ENCODE results near the gene ZNF789.

ZNF789 gene

DNA sequence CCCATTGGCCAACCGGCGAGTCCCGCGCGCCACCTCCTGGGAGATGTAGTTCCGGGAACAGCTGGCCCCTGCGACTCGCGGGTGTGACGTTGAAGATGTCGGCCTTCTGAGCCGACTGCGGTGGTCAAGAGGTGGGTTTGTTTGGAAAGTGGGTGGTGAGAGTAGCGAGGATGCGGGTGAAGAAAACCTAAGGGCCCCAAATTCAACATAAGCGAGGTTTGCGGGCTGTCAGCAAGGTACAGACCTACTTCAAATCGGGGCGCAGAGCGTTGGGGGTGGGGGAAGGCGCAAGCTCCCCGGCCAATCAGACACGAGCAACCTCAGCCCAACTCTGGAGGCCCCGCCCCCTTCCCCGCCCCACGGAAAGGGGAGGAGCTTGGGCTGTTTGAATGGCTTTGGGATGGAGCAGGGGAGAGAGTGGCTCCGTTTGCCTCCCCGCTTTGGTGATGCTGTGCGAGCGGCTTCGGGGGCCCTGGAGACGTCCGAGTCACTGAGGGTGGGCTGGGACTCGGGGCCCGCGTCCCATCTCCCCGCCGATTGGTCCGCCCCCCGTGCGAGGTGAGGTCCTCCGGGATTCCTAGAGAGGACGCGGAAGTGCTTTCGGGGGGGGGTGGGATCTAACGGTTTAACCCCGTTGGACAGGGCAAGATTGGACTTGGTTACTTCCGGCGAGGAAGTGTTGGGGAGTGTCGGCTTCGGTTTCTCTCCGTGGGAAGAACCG, 32.1 kb downstream of the ZNF789 start, which contains the start of gene ZKSCAN5:
Gene ZKSCAN5, plus strand, starts transcription at position 60 of the 721 bp plus-strand sequence. CDS start 1,383 bp downstream, outside the sequence.
- peak; percentile 89 for DNase-seq (ENCODE audit: low spot score)

DNA sequence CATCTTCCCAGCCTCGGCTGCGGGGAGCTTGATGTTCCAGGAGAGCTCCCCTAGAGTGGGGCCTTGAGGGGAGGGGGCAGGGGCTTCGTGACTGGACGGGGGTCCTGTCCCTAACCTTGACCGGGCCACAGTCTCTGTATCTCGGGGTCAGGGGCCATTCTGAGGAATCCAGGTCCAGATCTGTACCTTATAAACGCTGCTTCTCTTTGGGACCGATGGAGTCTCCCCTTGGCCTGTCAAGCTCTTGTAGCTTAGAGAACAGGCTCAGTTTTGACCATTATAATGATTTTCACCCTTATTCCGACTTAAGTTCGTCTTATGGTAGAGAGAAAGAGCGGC, 32.6 kb downstream of the ZNF789 start:
- DNase-seq (ENCODE audit: low spot score), result no peak

DNA sequence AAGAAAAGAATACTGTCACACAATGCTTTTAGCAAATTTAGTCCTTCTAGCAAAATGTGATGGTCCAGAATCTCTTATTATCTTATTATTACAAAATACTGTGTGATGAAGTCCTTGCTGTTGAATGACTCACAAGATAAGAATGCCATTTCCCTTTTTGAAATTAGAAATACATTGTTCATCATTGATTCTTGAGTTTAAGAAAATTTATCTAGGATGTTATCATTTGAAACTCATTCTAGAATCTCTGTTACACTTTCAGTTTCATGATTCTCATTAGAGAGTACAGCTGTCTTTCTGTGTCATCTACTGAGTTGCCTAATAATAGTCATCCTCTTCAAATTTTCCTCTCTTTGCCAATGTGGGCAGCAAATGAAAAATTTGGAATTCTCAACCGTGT, 41.4 kb downstream of the ZNF789 start:
- no peak for DNase-seq (ENCODE audit: low spot score)

DNA sequence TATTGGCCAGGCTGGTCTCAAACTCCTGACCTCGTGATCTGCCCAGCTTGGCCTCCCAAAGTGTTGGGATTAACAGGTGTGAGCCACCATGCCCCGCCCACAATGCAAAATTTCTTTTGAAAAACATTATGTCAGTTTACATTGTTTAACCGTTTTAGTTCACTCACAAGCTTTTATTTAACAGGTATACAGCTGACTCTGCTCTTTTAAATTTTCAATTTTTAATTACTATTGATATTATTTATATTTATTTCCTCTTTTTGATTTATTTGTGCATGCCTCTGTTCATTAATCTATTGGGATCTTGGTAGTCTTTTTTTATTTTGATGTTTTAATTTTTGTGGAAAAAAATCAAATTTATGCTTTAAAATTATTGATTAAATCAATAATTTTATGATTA, 48.7 kb downstream of the ZNF789 start:
- no peak for DNase-seq (ENCODE audit: low spot score)

DNA sequence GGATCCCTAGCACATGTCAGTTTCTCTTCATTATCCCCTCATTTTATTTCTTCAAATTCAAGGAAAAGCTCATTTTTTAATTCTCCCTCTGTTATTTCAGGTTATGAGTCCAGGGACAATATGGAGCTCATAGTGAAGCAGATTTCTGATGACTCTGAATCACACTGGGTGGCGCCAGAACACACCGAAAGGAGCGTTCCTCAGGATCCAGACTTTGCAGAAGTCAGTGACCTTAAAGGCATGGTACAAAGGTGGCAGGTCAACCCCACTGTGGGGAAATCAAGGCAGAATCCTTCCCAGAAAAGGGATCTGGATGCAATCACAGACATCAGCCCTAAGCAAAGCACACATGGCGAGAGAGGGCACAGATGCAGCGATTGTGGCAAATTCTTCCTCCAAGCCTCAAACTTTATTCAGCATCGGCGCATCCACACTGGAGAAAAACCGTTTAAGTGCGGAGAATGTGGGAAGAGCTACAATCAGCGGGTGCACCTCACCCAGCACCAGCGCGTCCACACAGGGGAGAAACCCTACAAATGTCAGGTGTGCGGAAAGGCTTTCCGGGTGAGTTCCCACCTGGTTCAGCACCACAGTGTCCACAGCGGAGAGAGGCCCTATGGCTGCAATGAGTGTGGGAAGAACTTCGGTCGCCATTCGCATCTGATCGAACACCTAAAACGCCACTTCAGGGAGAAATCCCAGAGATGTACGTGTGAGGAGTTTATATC, 53.2 kb downstream of the ZNF789 start:
- DNase-seq (ENCODE audit: low spot score), result no peak

DNA sequence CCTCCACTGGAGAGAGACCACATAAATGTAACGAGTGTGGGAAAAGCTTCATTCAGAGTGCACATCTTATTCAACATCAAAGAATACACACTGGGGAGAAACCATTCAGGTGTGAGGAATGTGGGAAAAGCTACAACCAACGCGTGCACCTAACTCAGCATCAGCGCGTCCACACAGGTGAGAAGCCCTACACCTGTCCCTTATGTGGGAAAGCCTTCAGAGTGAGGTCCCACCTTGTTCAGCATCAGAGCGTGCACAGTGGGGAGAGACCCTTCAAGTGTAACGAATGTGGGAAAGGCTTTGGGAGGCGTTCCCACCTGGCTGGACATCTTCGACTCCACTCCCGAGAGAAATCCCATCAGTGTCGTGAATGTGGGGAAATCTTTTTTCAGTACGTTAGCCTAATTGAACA, 58.7 kb downstream of the ZNF789 start:
- no peak for DNase-seq (ENCODE audit: low spot score)

DNA sequence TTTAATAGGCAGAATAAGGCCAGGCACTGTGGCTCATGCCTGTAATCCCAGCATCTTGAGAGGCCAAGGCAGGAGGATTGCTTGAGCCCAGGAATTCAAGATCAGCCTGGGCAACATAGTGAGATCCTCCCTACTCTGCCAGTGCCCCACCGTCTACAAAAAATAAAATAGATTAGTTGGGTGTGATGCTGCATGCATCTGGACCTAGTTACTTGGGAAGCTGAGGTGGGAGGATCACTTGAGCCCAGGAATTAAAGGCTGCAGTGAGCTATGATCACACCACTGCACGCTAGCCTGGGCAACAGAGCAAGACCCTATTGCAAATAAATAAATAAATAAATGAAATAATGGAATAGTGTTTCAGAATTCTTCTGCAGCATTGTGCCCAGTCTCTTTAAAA, 63.0 kb downstream of the ZNF789 start:
- no peak for DNase-seq (ENCODE audit: low spot score)
